ENCODE results near the gene MIGA1. TPM values are rescaled to one million over a fixed set of nuclear protein-coding genes. Genes with fewer than 3 reads are reported as not detected.
A peak's percentile ranks its signal among the peaks of the same experiment; 100 is the strongest.
"Not testable (repeated sequence)": the region's sequence is repeated elsewhere in the genome, so short reads cannot be mapped to it uniquely, and the experiment has no call there.

Gene MIGA1
- total and polyA plus RNA-seq, 4 donors = 14.9 to 47.0 (median 20.0) TPM

- no peak for DNase-seq (ENCODE audit: low read depth in 4 of 6, low spot score in 6 of 6)
- peaks cover 9% of the 10 kb centered on the region for H3K4me1 ChIP-seq (ENCODE audit: control insufficient read depth, insufficient read depth, low read length)
- H3K27ac ChIP-seq (ENCODE audit: low read depth, low read length) = no peak overlapping the region
- H3K9me3 ChIP-seq (ENCODE audit: control insufficient read depth, insufficient read depth, low read length) = no peaks in the 10 kb centered on the region
- WGBS (ENCODE audit: insufficient coverage) = no CpG with 5 or more reads among the region's 7 CpGs
- no peaks in the 10 kb centered on the region for H3K27me3 ChIP-seq (ENCODE audit: control insufficient read depth, insufficient read depth, low read length)
- H3K36me3 ChIP-seq (ENCODE audit: control insufficient read depth, insufficient read depth, low read length) = no peaks in the 10 kb centered on the region
- H3K4me3 ChIP-seq (ENCODE audit: low read depth, low read length) = peak overlapping the region; percentile 72
Measured at GRCh38 chr1:77889671-77890070, 110.2 kb downstream of the MIGA1 start.

GRCh38 chr1:77891200-77891599, 111.8 kb downstream of the MIGA1 start:
- WGBS (ENCODE audit: insufficient coverage) = no CpG with 5 or more reads among the region's 1 CpG
- H3K27ac ChIP-seq (ENCODE audit: low read depth, low read length) = no peak overlapping the region
- no peaks in the 10 kb centered on the region for H3K36me3 ChIP-seq (ENCODE audit: control insufficient read depth, insufficient read depth, low read length)
- H3K9me3 ChIP-seq (ENCODE audit: control insufficient read depth, insufficient read depth, low read length) = peaks cover 2% of the 10 kb centered on the region
- peaks cover 9% of the 10 kb centered on the region for H3K4me1 ChIP-seq (ENCODE audit: control insufficient read depth, insufficient read depth, low read length)
- DNase-seq (ENCODE audit: low read depth in 4 of 6, low spot score in 6 of 6) = no peak
- no peaks in the 10 kb centered on the region for H3K27me3 ChIP-seq (ENCODE audit: control insufficient read depth, insufficient read depth, low read length)
- H3K4me3 ChIP-seq (ENCODE audit: low read depth, low read length) = no peak overlapping the region

GRCh38 chr1:77899647-77900320, 120.3 kb downstream of the MIGA1 start:
- DNase-seq (ENCODE audit: low read depth in 4 of 6, low spot score in 6 of 6) = no peak
- peaks cover 2% of the 10 kb centered on the region for H3K9me3 ChIP-seq (ENCODE audit: control insufficient read depth, insufficient read depth, low read length)

GRCh38 chr1:77900687-77901293, 121.3 kb downstream of the MIGA1 start:
- Histone ChIP-seq H3K27me3 (ENCODE audit: control insufficient read depth, insufficient read depth, low read length) (no peaks in the 10 kb centered on the region), H3K4me1 (ENCODE audit: control insufficient read depth, insufficient read depth, low read length) (no peaks in the 10 kb centered on the region), H3K36me3 (ENCODE audit: control insufficient read depth, insufficient read depth, low read length) (peaks cover 2% of the 10 kb centered on the region), H3K27ac (ENCODE audit: low read depth, low read length) (no peak overlapping the region), H3K9me3 (ENCODE audit: control insufficient read depth, insufficient read depth, low read length) (peaks cover 2% of the 10 kb centered on the region), H3K4me3 (ENCODE audit: low read depth, low read length) (no peak overlapping the region)
- DNase-seq (ENCODE audit: low read depth in 4 of 6, low spot score in 6 of 6) = peak in 5 of 6 donors; percentile 8 to 73 (median 25)
- no CpG with 5 or more reads among the region's 4 CpGs for WGBS (ENCODE audit: insufficient coverage)

More at GRCh38 chr1:77899647-77900320, 120.3 kb downstream of the MIGA1 start:
- WGBS (ENCODE audit: insufficient coverage) = no CpG with 5 or more reads among the region's 4 CpGs
- Histone ChIP-seq H3K4me3 (ENCODE audit: low read depth, low read length) (no peak overlapping the region), H3K4me1 (ENCODE audit: control insufficient read depth, insufficient read depth, low read length) (no peaks in the 10 kb centered on the region), H3K36me3 (ENCODE audit: control insufficient read depth, insufficient read depth, low read length) (peaks cover 2% of the 10 kb centered on the region), H3K27me3 (ENCODE audit: control insufficient read depth, insufficient read depth, low read length) (no peaks in the 10 kb centered on the region), H3K27ac (ENCODE audit: low read depth, low read length) (no peak overlapping the region)

- no peak overlapping the region for H3K27ac ChIP-seq (ENCODE audit: low read depth, low read length)
Measured at GRCh38 chr1:77905603-77906002, 126.2 kb downstream of the MIGA1 start.

GRCh38 chr1:77906019-77906545, 126.6 kb downstream of the MIGA1 start:
- Histone ChIP-seq H3K4me1 (ENCODE audit: control insufficient read depth, insufficient read depth, low read length) (no peaks in the 10 kb centered on the region), H3K4me3 (ENCODE audit: low read depth, low read length) (no peak overlapping the region), H3K36me3 (ENCODE audit: control insufficient read depth, insufficient read depth, low read length) (no peaks in the 10 kb centered on the region), H3K27ac (ENCODE audit: low read depth, low read length) (no peak overlapping the region), H3K9me3 (ENCODE audit: control insufficient read depth, insufficient read depth, low read length) (no peaks in the 10 kb centered on the region), H3K27me3 (ENCODE audit: control insufficient read depth, insufficient read depth, low read length) (no peaks in the 10 kb centered on the region)
- no peak for DNase-seq (ENCODE audit: low read depth in 4 of 6, low spot score in 6 of 6)
- no CpG with 5 or more reads among the region's 2 CpGs for WGBS (ENCODE audit: insufficient coverage)

More at GRCh38 chr1:77905603-77906002, 126.2 kb downstream of the MIGA1 start:
- no peaks in the 10 kb centered on the region for H3K36me3 ChIP-seq (ENCODE audit: control insufficient read depth, insufficient read depth, low read length)
- no peaks in the 10 kb centered on the region for H3K9me3 ChIP-seq (ENCODE audit: control insufficient read depth, insufficient read depth, low read length)
- WGBS (ENCODE audit: insufficient coverage) = 80% methylated on average over 1 of the region's 1 CpG
- DNase-seq (ENCODE audit: low read depth in 4 of 6, low spot score in 6 of 6) = no peak
- H3K4me1 ChIP-seq (ENCODE audit: control insufficient read depth, insufficient read depth, low read length) = no peaks in the 10 kb centered on the region
- H3K27me3 ChIP-seq (ENCODE audit: control insufficient read depth, insufficient read depth, low read length) = no peaks in the 10 kb centered on the region
- no peak overlapping the region for H3K4me3 ChIP-seq (ENCODE audit: low read depth, low read length)

- Histone ChIP-seq H3K9me3 (ENCODE audit: control insufficient read depth, insufficient read depth, low read length) (no peaks in the 10 kb centered on the region), H3K36me3 (ENCODE audit: control insufficient read depth, insufficient read depth, low read length) (no peaks in the 10 kb centered on the region)
Measured at GRCh38 chr1:77906624-77907023, 127.2 kb downstream of the MIGA1 start.

GRCh38 chr1:77910116-77910515, 130.7 kb downstream of the MIGA1 start:
- Histone ChIP-seq H3K27me3 (ENCODE audit: control insufficient read depth, insufficient read depth, low read length) (no peaks in the 10 kb centered on the region), H3K27ac (ENCODE audit: low read depth, low read length) (no peak overlapping the region), H3K4me3 (ENCODE audit: low read depth, low read length) (no peak overlapping the region), H3K36me3 (ENCODE audit: control insufficient read depth, insufficient read depth, low read length) (no peaks in the 10 kb centered on the region), H3K4me1 (ENCODE audit: control insufficient read depth, insufficient read depth, low read length) (no peaks in the 10 kb centered on the region), H3K9me3 (ENCODE audit: control insufficient read depth, insufficient read depth, low read length) (no peaks in the 10 kb centered on the region)
- DNase-seq (ENCODE audit: low read depth in 4 of 6, low spot score in 6 of 6) = no peak
- WGBS (ENCODE audit: insufficient coverage) = 100% methylated on average over 3 of the region's 4 CpGs

More at GRCh38 chr1:77906624-77907023, 127.2 kb downstream of the MIGA1 start:
- Histone ChIP-seq H3K27ac (ENCODE audit: low read depth, low read length) (no peak overlapping the region), H3K27me3 (ENCODE audit: control insufficient read depth, insufficient read depth, low read length) (no peaks in the 10 kb centered on the region), H3K4me1 (ENCODE audit: control insufficient read depth, insufficient read depth, low read length) (no peaks in the 10 kb centered on the region), H3K4me3 (ENCODE audit: low read depth, low read length) (no peak overlapping the region)
- DNase-seq (ENCODE audit: low read depth in 4 of 6, low spot score in 6 of 6) = no peak
- no CpG with 5 or more reads among the region's 1 CpG for WGBS (ENCODE audit: insufficient coverage)

- H3K4me1 ChIP-seq (ENCODE audit: control insufficient read depth, insufficient read depth, low read length); H3K9me3 ChIP-seq (ENCODE audit: control insufficient read depth, insufficient read depth, low read length); H3K27ac ChIP-seq (ENCODE audit: low read depth, low read length); H3K27me3 ChIP-seq (ENCODE audit: control insufficient read depth, insufficient read depth, low read length); DNase-seq (ENCODE audit: low read depth in 4 of 6, low spot score in 6 of 6); H3K4me3 ChIP-seq (ENCODE audit: low read depth, low read length); H3K36me3 ChIP-seq (ENCODE audit: control insufficient read depth, insufficient read depth, low read length): not testable (repeated sequence)
- no CpG with 5 or more reads among the region's 5 CpGs for whole genome bisulfite sequencing (ENCODE audit: insufficient coverage)
Measured at GRCh38 chr1:77918918-77919317, 139.5 kb downstream of the MIGA1 start.

GRCh38 chr1:77925518-77925917, 146.1 kb downstream of the MIGA1 start:
- H3K27me3 ChIP-seq (ENCODE audit: control insufficient read depth, insufficient read depth, low read length) = no peaks in the 10 kb centered on the region
- no CpG with 5 or more reads among the region's 1 CpG for WGBS (ENCODE audit: insufficient coverage)
- H3K4me1 ChIP-seq (ENCODE audit: control insufficient read depth, insufficient read depth, low read length) = no peaks in the 10 kb centered on the region
- no peaks in the 10 kb centered on the region for H3K9me3 ChIP-seq (ENCODE audit: control insufficient read depth, insufficient read depth, low read length)
- no peaks in the 10 kb centered on the region for H3K36me3 ChIP-seq (ENCODE audit: control insufficient read depth, insufficient read depth, low read length)
- DNase-seq (ENCODE audit: low read depth in 4 of 6, low spot score in 6 of 6) = no peak
- no peak overlapping the region for H3K27ac ChIP-seq (ENCODE audit: low read depth, low read length)
- H3K4me3 ChIP-seq (ENCODE audit: low read depth, low read length) = no peak overlapping the region
